GM21723 (cell line): ENCODE measurements around the gene AMPD2.
A peak's percentile ranks its signal among the peaks of the same experiment; 100 is the strongest.
"Not testable (repeated sequence)": the region's sequence is repeated elsewhere in the genome, so short reads cannot be mapped to it uniquely, and the experiment has no call there.

Experiments used
- ATAC-seq: cut with Tn5 transposase; IDR thresholded peaks from one replicate; pipeline ENCODE4 v1.9.1; 2021; ENCODE audit warnings: mild to moderate bottlenecking, moderate library complexity; ENCODE audit not compliant: unreplicated experiment

Gene AMPD2

GRCh38 chr1:109649491-109649914 lies 29.9 kb downstream of the AMPD2 start:
- ATAC-seq: no peak

- no peak for ATAC-seq
Measured at GRCh38 chr1:109650609-109651008, 31.0 kb downstream of the AMPD2 start.

- no peak for ATAC-seq
Measured at GRCh38 chr1:109652402-109652801, 32.8 kb downstream of the AMPD2 start.

GRCh38 chr1:109653306-109653705 lies 33.7 kb downstream of the AMPD2 start:
- ATAC-seq: no peak

GRCh38 chr1:109654519-109654918 lies 34.9 kb downstream of the AMPD2 start:
- ATAC-seq: no peak

- peak; percentile 93 for ATAC-seq
Measured at GRCh38 chr1:109655615-109656519, 36.2 kb downstream of the AMPD2 start, which contains the start of gene GSTM4. Gene GSTM4, plus strand, starts transcription at chr1:109656099. Its CDS starts 291 bp downstream, at chr1:109656390.

- no peak for ATAC-seq
Measured at GRCh38 chr1:109657395-109657794, 37.8 kb downstream of the AMPD2 start.

GRCh38 chr1:109657970-109658369 lies 38.3 kb downstream of the AMPD2 start:
- no peak for ATAC-seq

GRCh38 chr1:109658533-109659042 lies 39.0 kb downstream of the AMPD2 start:
- no peak for ATAC-seq

GRCh38 chr1:109659145-109659544 lies 39.5 kb downstream of the AMPD2 start:
- ATAC-seq: no peak

- ATAC-seq: no peak
Measured at GRCh38 chr1:109659997-109660690, 40.5 kb downstream of the AMPD2 start.

GRCh38 chr1:109660691-109661026 lies 41.0 kb downstream of the AMPD2 start:
- ATAC-seq: not testable (repeated sequence)

GRCh38 chr1:109661391-109661790 lies 41.8 kb downstream of the AMPD2 start:
- no peak for ATAC-seq

GRCh38 chr1:109664671-109665070 lies 45.0 kb downstream of the AMPD2 start:
- ATAC-seq: no peak

- peak; percentile 99 for ATAC-seq
Measured at GRCh38 chr1:109667452-109668122, 48.0 kb downstream of the AMPD2 start, which contains the start of gene GSTM2. Gene GSTM2, plus strand, starts transcription at chr1:109668057. Its CDS starts 59 bp downstream, at chr1:109668116.

GRCh38 chr1:109668123-109668775 lies 48.6 kb downstream of the AMPD2 start:
- ATAC-seq: peak; percentile 29

- ATAC-seq: no peak
Measured at GRCh38 chr1:109669246-109669948, 49.8 kb downstream of the AMPD2 start.

- not testable (repeated sequence) for ATAC-seq
Measured at GRCh38 chr1:109669949-109670302, 50.3 kb downstream of the AMPD2 start.

- ATAC-seq: no peak
Measured at GRCh38 chr1:109671067-109671466, 51.4 kb downstream of the AMPD2 start.

- ATAC-seq: not testable (repeated sequence)
Measured at GRCh38 chr1:109673861-109674260, 54.2 kb downstream of the AMPD2 start.
